Measurements from ENCODE around the gene TUBB2B.

Gene TUBB2B

GRCh38 chr6:3258720-3259490, 31.5 kb upstream of the TUBB2B start, which contains the start of gene PSMG4:
Gene PSMG4 (plus strand): TSS chr6:3258947. CDS start chr6:3259023, 76 bp downstream.
- DNase-seq (ENCODE audit: low read depth in 2 of 2), result peak; percentile 87 to 92
- H3K4me3 ChIP-seq (replicated peaks in 1 of 2; ENCODE audit: low read depth in 2 of 2, low read length in 2 of 2), result peak within 1 kb of the TSS; percentile 84 to 98

GRCh38 chr6:3258201-3258600, 30.7 kb upstream of the TUBB2B start:
- peak overlapping the region; percentile 42 to 98 for H3K4me3 ChIP-seq (replicated peaks in 1 of 2; ENCODE audit: low read depth in 2 of 2, low read length in 2 of 2)
- TF ChIP-seq CTCF (IDR thresholded peaks at IDR 0.05; ENCODE audit: low read depth, low read length), result no peak
- DNase-seq (ENCODE audit: low read depth in 2 of 2), result no peak

More at GRCh38 chr6:3258720-3259490, 31.5 kb upstream of the TUBB2B start, which contains the start of gene PSMG4:
- no peak for TF ChIP-seq CTCF (IDR thresholded peaks at IDR 0.05; ENCODE audit: low read depth, low read length)

GRCh38 chr6:3253597-3253961, 26.1 kb upstream of the TUBB2B start:
- no peak overlapping the region for H3K4me3 ChIP-seq (replicated peaks in 1 of 2; ENCODE audit: low read depth in 2 of 2, low read length in 2 of 2)
- TF ChIP-seq CTCF (IDR thresholded peaks at IDR 0.05; ENCODE audit: low read depth, low read length), result no peak
- DNase-seq (ENCODE audit: low read depth in 2 of 2), result no peak

- no peak for TF ChIP-seq CTCF (IDR thresholded peaks at IDR 0.05; ENCODE audit: low read depth, low read length)
These were observed 25.6 kb upstream of the TUBB2B start for GRCh38 chr6:3252861-3253596.

GRCh38 chr6:3252369-3252768, 24.9 kb upstream of the TUBB2B start:
- no peak overlapping the region for H3K4me3 ChIP-seq (replicated peaks in 1 of 2; ENCODE audit: low read depth in 2 of 2, low read length in 2 of 2)
- DNase-seq (ENCODE audit: low read depth in 2 of 2), result no peak
- no peak for TF ChIP-seq CTCF (IDR thresholded peaks at IDR 0.05; ENCODE audit: low read depth, low read length)

More at GRCh38 chr6:3252861-3253596, 25.6 kb upstream of the TUBB2B start:
- no peak overlapping the region for H3K4me3 ChIP-seq (replicated peaks in 1 of 2; ENCODE audit: low read depth in 2 of 2, low read length in 2 of 2)
- DNase-seq (ENCODE audit: low read depth in 2 of 2), result no peak

- peak; percentile 99 for TF ChIP-seq CTCF (IDR thresholded peaks at IDR 0.05; ENCODE audit: low read depth, low read length)
These were observed 24.2 kb upstream of the TUBB2B start for GRCh38 chr6:3251462-3252314.

More at GRCh38 chr6:3251462-3252314, 24.2 kb upstream of the TUBB2B start:
- peak; percentile 82 to 86 for DNase-seq (ENCODE audit: low read depth in 2 of 2)
- no peak overlapping the region for H3K4me3 ChIP-seq (replicated peaks in 1 of 2; ENCODE audit: low read depth in 2 of 2, low read length in 2 of 2)
